H1 (cell line): Measurements from ENCODE around the gene GAS2. TPM values are rescaled to one million over a fixed set of nuclear protein-coding genes. Genes with fewer than 3 reads are reported as not detected.

Experiments
- CTCF ChIA-PET: fragments of 300-600 bp; sonication (Branson Sonifier 250); formaldehyde crosslinking; loops from one replicate; lab custom pipeline; 2021; ENCODE audit not compliant: partially characterized antibody; lab: Charles Lee
- POLR2A ChIA-PET: fragments of 300-600 bp; sonication (Branson Sonifier 250); formaldehyde crosslinking; loops from one replicate; lab custom pipeline; 2021; ENCODE audit warnings: inconsistent platforms; ENCODE audit not compliant: partially characterized antibody; lab: Charles Lee
- DNase-seq, 2 experiments: peaks; one replicate each; pipeline versions ENCODE4 v3.0.0 to v3.0.0-alpha.2; 2010 to 2022; ENCODE audit warnings: low spot score in 2 of 2, low read depth in 1 of 2, mixed read lengths in 1 of 2
- FAIRE-seq: peaks from 2 replicates; lab custom pipeline; 2011; peaks lifted over from hg19 to GRCh38; lab: Jason Lieb, UNC
- H2AFZ ChIP-seq: 2 replicates; pipeline ENCODE4 v1.8.1; 2012; ENCODE audit warnings: low read length, inconsistent platforms
- H2AK5ac ChIP-seq: 2 replicates; pipeline ENCODE4 v1.6.1; 2013; ENCODE audit warnings: low read depth, low read length
- H2BK120ac ChIP-seq: replicated peaks from 2 replicates; pipeline ENCODE3; 2013; ENCODE audit warnings: low read depth, low read length, inconsistent platforms
- H2BK12ac ChIP-seq: 2 replicates; pipeline ENCODE4 v1.6.1; 2013; ENCODE audit warnings: low read depth, low read length
- H2BK15ac ChIP-seq: 2 replicates; pipeline ENCODE4 v1.6.1; 2013; ENCODE audit warnings: low read length
- H2BK20ac ChIP-seq: 2 replicates; pipeline ENCODE4 v1.6.1; 2013; ENCODE audit warnings: low read length
- H2BK5ac ChIP-seq: 2 replicates; pipeline ENCODE4 v1.6.1; 2013; ENCODE audit warnings: low read depth, low read length
- H3K14ac ChIP-seq: 2 replicates; pipeline ENCODE4 v1.6.1; 2013; ENCODE audit warnings: inconsistent platforms; ENCODE audit not compliant: insufficient read length
- H3K18ac ChIP-seq: 2 replicates; pipeline ENCODE4 v1.6.1; 2013; ENCODE audit warnings: low read length; ENCODE audit errors: extremely low read depth
- H3K23ac ChIP-seq: 2 replicates; pipeline ENCODE4 v1.6.1; 2013; ENCODE audit warnings: inconsistent platforms; ENCODE audit not compliant: insufficient read length
- H3K23me2 ChIP-seq: 2 replicates; pipeline ENCODE4 v1.6.1; 2013; ENCODE audit warnings: low read depth, low read length
- H3K27ac ChIP-seq: 2 replicates; pipeline ENCODE4 v1.6.1; 2011; ENCODE audit warnings: low read depth, low read length, inconsistent platforms
- H3K27me3 ChIP-seq, 4 experiments: replicated peaks in 1 of 4; 1 replicate in 1 of 4; 2 replicates in 3 of 4; pipeline versions ENCODE4 v1.6.1 to v1.8.1; 2011 to 2013; ENCODE audit warnings: low read length in 3 of 4, mild to moderate bottlenecking in 3 of 4, inconsistent platforms in 2 of 4, mixed read lengths in 2 of 4, moderate library complexity in 1 of 4; ENCODE audit not compliant: control insufficient read depth in 3 of 4, insufficient read depth in 3 of 4; ENCODE audit errors: extremely low read depth in 1 of 4
- H3K36me3 ChIP-seq, 4 experiments: 2 replicates each; pipeline versions ENCODE4 v1.6.1 to v1.8.1; 2011 to 2013; ENCODE audit warnings: mild to moderate bottlenecking in 4 of 4, low read length in 3 of 4, moderate library complexity in 2 of 4, control low read depth in 1 of 4, inconsistent platforms in 1 of 4; ENCODE audit not compliant: insufficient read depth in 4 of 4, control insufficient read depth in 2 of 4
- H3K4ac ChIP-seq: replicated peaks from 2 replicates; pipeline ENCODE3; 2013; ENCODE audit warnings: low read length, low read depth, mixed read lengths, inconsistent platforms; ENCODE audit not compliant: insufficient read length
- H3K4me1 ChIP-seq, 4 experiments: replicated peaks in 1 of 4; 1 replicate in 1 of 4; 2 replicates in 3 of 4; pipeline versions ENCODE4 v1.6.1 to v1.8.1; 2011 to 2013; ENCODE audit warnings: low read length in 3 of 4, inconsistent platforms in 2 of 4, mixed read lengths in 1 of 4; ENCODE audit not compliant: insufficient read depth in 4 of 4, control insufficient read depth in 3 of 4
- H3K4me2 ChIP-seq, 2 experiments: 2 replicates each; pipeline versions ENCODE4 v1.6.1 to v1.8.1; 2011 to 2013; ENCODE audit warnings: low read depth in 2 of 2, low read length in 2 of 2, control low read depth in 1 of 2, inconsistent platforms in 1 of 2, mild to moderate bottlenecking in 1 of 2; ENCODE audit not compliant: insufficient read depth in 1 of 2
- H3K4me3 ChIP-seq, 4 experiments: fragments of 200-600, 300-600 bp in 1 of 4; sonication (generic), shearing (Covaris generic), sonication (Bioruptor Twin) in 1 of 4; 2 replicates each; pipeline versions ENCODE4 v1.5.1 to v1.8.1; 2011 to 2016; ENCODE audit warnings: low read length in 4 of 4, low read depth in 3 of 4, control low read depth in 2 of 4, inconsistent platforms in 2 of 4, mild to moderate bottlenecking in 2 of 4, mixed read lengths in 1 of 4, moderate library complexity in 1 of 4; ENCODE audit not compliant: insufficient read depth in 2 of 4; ENCODE audit errors: extremely low read depth in 1 of 4
- H3K56ac ChIP-seq: replicated peaks from 2 replicates; pipeline ENCODE3; 2013; ENCODE audit warnings: low read depth, mild to moderate bottlenecking, mixed read lengths, low read length, inconsistent platforms; ENCODE audit not compliant: insufficient read length
- H3K79me1 ChIP-seq: 2 replicates; pipeline ENCODE4 v1.6.1; 2013; ENCODE audit warnings: low read depth, low read length, control low read depth
- H3K79me2 ChIP-seq, 2 experiments: 2 replicates each; pipeline versions ENCODE4 v1.6.1 to v1.8.1; 2012 to 2013; ENCODE audit warnings: low read length in 2 of 2, mild to moderate bottlenecking in 2 of 2, inconsistent platforms in 1 of 2; ENCODE audit not compliant: insufficient read depth in 2 of 2, control insufficient read depth in 1 of 2
- H3K9ac ChIP-seq, 4 experiments: replicated peaks in 1 of 4; 1 replicate in 1 of 4; 2 replicates in 3 of 4; pipeline versions ENCODE4 v1.6.1 to v1.8.1; 2011 to 2013; ENCODE audit warnings: low read depth in 3 of 4, low read length in 3 of 4, control low read depth in 2 of 4, mild to moderate bottlenecking in 2 of 4, moderate library complexity in 2 of 4, inconsistent platforms in 1 of 4; ENCODE audit errors: extremely low read depth in 1 of 4
- H3K9me3 ChIP-seq, 2 experiments: 2 replicates each; pipeline versions ENCODE4 v1.6.1 to v1.8.1; 2012 to 2013; ENCODE audit warnings: mild to moderate bottlenecking in 2 of 2, moderate library complexity in 2 of 2, control low read depth in 1 of 2, inconsistent platforms in 1 of 2, low read depth in 1 of 2, low read length in 1 of 2, mixed read lengths in 1 of 2; ENCODE audit not compliant: insufficient read depth in 2 of 2
- H4K20me1 ChIP-seq, 2 experiments: replicated peaks in 1 of 2; 2 replicates each; pipeline versions ENCODE3 to v1.8.1; 2011 to 2013; ENCODE audit warnings: inconsistent platforms in 2 of 2, low read length in 2 of 2, mild to moderate bottlenecking in 1 of 2; ENCODE audit not compliant: insufficient read depth in 2 of 2, control insufficient read depth in 1 of 2
- H4K5ac ChIP-seq: 2 replicates; pipeline ENCODE4 v1.6.1; 2013; ENCODE audit warnings: low read length, low read depth, mixed read lengths, inconsistent platforms; ENCODE audit not compliant: insufficient read length
- H4K8ac ChIP-seq: 2 replicates; pipeline ENCODE4 v1.8.0; 2013; ENCODE audit warnings: mild to moderate bottlenecking, moderate library complexity, low read length, inconsistent platforms; ENCODE audit not compliant: insufficient read depth; ENCODE audit errors: extremely low read depth
- H4K91ac ChIP-seq: replicated peaks from 2 replicates; pipeline ENCODE3; 2013; ENCODE audit warnings: low read length, mixed read lengths, inconsistent platforms; ENCODE audit not compliant: insufficient read length
- CBX5 ChIP-seq: fragments of 300-800, 300-1000 bp; sonication (generic); IDR thresholded peaks from 2 replicates; pipeline ENCODE4 v1.7.1; 2016; ENCODE audit warnings: antibody characterized with exemption, low read length, low read depth
- JUN ChIP-seq: IDR thresholded peaks from 2 replicates; pipeline ENCODE4 v1.6.1; 2011; ENCODE audit warnings: low read depth, mild to moderate bottlenecking, improper control_type of control experiment, low read length
- KDM1A ChIP-seq: fragments of 200-600, 300-600 bp; sonication (generic); IDR thresholded peaks from 2 replicates; pipeline ENCODE4 v1.7.1; 2016; ENCODE audit warnings: mild to moderate bottlenecking, low read length, borderline replicate concordance
- KDM5A ChIP-seq: fragments of 200-600 bp; IDR thresholded peaks from 2 replicates; pipeline ENCODE4 v1.7.1; 2012; ENCODE audit warnings: mild to moderate bottlenecking, low read length, inconsistent platforms, mixed read lengths
- RNF2 ChIP-seq: fragments of 200-900, 300-1000 bp; sonication (generic); IDR thresholded peaks from 2 replicates; pipeline ENCODE4 v1.7.1; 2016; ENCODE audit warnings: borderline replicate concordance, low read depth, mild to moderate bottlenecking, antibody characterized with exemption, low read length; ENCODE audit not compliant: poor library complexity, severe bottlenecking; ENCODE audit errors: missing control alignments
- SIN3A ChIP-seq, 2 experiments: IDR thresholded peaks in 1 of 2; conservative IDR thresholded peaks in 1 of 2; 2 replicates each; pipeline ENCODE4 v1.6.1; 2011 to 2012; ENCODE audit warnings: low read length in 2 of 2, improper control_type of control experiment in 1 of 2, low read depth in 1 of 2, mild to moderate bottlenecking in 1 of 2
- WGBS, 2 experiments: shearing (Covaris generic) in 1 of 2; methylation state at CpG; one replicate each; pipeline versions ENCODE4 v1.1.6 to v1.1.7; 2013 to 2015; ENCODE audit warnings: low lambda C conversion rate in 2 of 2, mixed read lengths in 2 of 2, inconsistent platforms in 1 of 2, low coverage in 1 of 2, missing lambda C conversion rate in 1 of 2; ENCODE audit not compliant: insufficient replicate concordance in 2 of 2, insufficient coverage in 1 of 2, insufficient read length in 1 of 2; ENCODE audit errors: extremely low coverage in 1 of 2, missing lambda C conversion rate in 1 of 2; 5-methylcytosine and 5-hydroxymethylcytosine counted together
- polyA plus RNA-seq, 7 experiments: library from polyadenylated mRNA; depleted of rRNA in 3 of 7; stranded (reverse) in 5 of 7; unstranded in 2 of 7; fragments of >200 nt in 5 of 7; fragments of 200-250 nt in 2 of 7; gene quantifications; 1 replicate in 5 of 7; 2 replicates in 1 of 7; 4 replicates in 1 of 7; pipeline versions ENCODE4 v1.2.1 to v1.2.3, GENCODE V29; 2011 to 2013; ENCODE audit warnings: missing spikeins in 2 of 7, mixed read lengths in 2 of 7
- total RNA-seq: library from RNA; stranded (reverse); fragmentation: NEBNext Ultra II Directional; extraction: Animal tissue kit (Norgen Biotek cat#: 25700); gene quantifications from 2 replicates; pipeline ENCODE4 v1.2.1, GENCODE V29; 2021
- TF ChIP-seq, protein P1 (sequence below): IDR thresholded peaks from 2 replicates; pipeline ENCODE4 v1.6.1; 2012; ENCODE audit warnings: inconsistent platforms
- TF ChIP-seq, protein P2 (sequence below): IDR thresholded peaks from 2 replicates; pipeline ENCODE4 v1.6.1; 2011; ENCODE audit warnings: low read depth, mild to moderate bottlenecking, low read length; ENCODE audit not compliant: insufficient read depth
- TF ChIP-seq, protein P3 (sequence below), 3 experiments: IDR thresholded peaks; 1 replicate in 2 of 3; 2 replicates in 1 of 3; pipeline versions ENCODE4 v1.5.1 to v1.6.1; 2011; ENCODE audit warnings: low read length in 3 of 3, mild to moderate bottlenecking in 3 of 3, inconsistent platforms in 2 of 3, low read depth in 1 of 3, moderate library complexity in 1 of 3; ENCODE audit not compliant: insufficient read depth in 1 of 3; ENCODE audit errors: control extremely low read depth in 1 of 3

GAS2 gene
- total and polyA plus RNA-seq, 2 of the 8 experiments (the other 6 are each of a cell fraction or from before 2014, with no cell fraction given): 0.70 to 1.7 TPM

DNA sequence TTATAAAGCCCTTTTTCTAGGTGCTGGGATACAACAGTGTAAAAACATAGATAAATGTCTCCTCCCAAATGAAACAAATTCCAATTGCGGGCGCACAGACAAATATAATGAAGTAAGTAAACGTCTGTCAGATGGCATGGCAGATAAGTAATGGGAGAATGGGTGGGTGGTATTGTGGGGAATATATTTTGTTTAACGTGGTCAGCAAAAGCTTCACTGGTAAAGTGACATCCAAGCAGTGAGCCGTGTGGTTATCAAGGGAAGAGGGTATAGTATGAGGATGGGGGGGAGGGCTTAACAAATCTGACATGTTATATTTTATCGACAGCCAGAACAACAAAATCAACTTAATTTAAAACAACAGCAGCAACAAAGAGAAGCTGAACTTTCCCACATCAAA lies 162.0 kb downstream of the GAS2 start:
- DNase-seq (no peak), FAIRE-seq (no peak)
- H3K4me1 ChIP-seq: peaks cover 0 to 4% (median 0%) of the 10 kb centered on the region in 4 experiments; a peak in 1 of 7 replicates
- H3K18ac ChIP-seq: no peak overlapping the region
- no peaks in the 10 kb centered on the region for H4K20me1 ChIP-seq
- no peak overlapping the region for H3K4ac ChIP-seq
- POLR2A ChIA-PET: interaction anchor here (0.7 to 1.5 kb wide), 3 partner anchors 8 to 359 kb away, joined by 3 to 4 read pairs (median 3); no protein-coding TSS in a partner anchor
- no peak overlapping the region for H2BK12ac ChIP-seq
- H3K4me2 ChIP-seq: peak overlapping the region; percentile 60 to 93; a peak in 2 of 4 replicates
- no peak overlapping the region for H4K5ac ChIP-seq
- H2AK5ac ChIP-seq: no peak overlapping the region
- no peaks in the 10 kb centered on the region for H3K79me1 ChIP-seq
- no peaks in the 10 kb centered on the region for H3K79me2 ChIP-seq
- 82% methylated on average over 6 of the region's 6 CpGs; no CpG with 5 or more reads in 1 of the 2 experiments for WGBS, 2 experiments
- CTCF ChIA-PET: interaction anchor here (0.7 to 1.8 kb wide), 5 partner anchors 14 to 585 kb away, joined by 3 to 4 read pairs (median 3); partner anchors contain the start of gene FANCF
- H3K9me3 ChIP-seq: no peaks in the 10 kb centered on the region
- no peak overlapping the region for H3K23ac ChIP-seq
- no peak overlapping the region for H2BK5ac ChIP-seq
- H3K27ac ChIP-seq: no peak overlapping the region
- no peak overlapping the region for H2BK20ac ChIP-seq
- no peak overlapping the region for H4K8ac ChIP-seq
- H3K14ac ChIP-seq: no peak overlapping the region
- H3K36me3 ChIP-seq: no peaks in the 10 kb centered on the region
- no peak overlapping the region for H4K91ac ChIP-seq
- H3K9ac ChIP-seq: no peak overlapping the region; a peak in 1 of 7 replicates
- no peak overlapping the region for H2BK120ac ChIP-seq
- H3K4me3 ChIP-seq: peak overlapping the region in 1 of 4 experiments; percentile 77; a peak in 2 of 8 replicates
- H3K27me3 ChIP-seq: 0 out of 7 replicates have a peak, but pooled peaks cover 0 to 2% (median 0%) of the 10 kb centered on the region in 4 experiments
- no peak overlapping the region for H2BK15ac ChIP-seq
- H3K56ac ChIP-seq: no peak overlapping the region
- no peak overlapping the region for H2AFZ ChIP-seq
- no peaks in the 10 kb centered on the region; the same call in 1 of the 2 replicates for H3K23me2 ChIP-seq
- TF ChIP-seq, protein P1, sequence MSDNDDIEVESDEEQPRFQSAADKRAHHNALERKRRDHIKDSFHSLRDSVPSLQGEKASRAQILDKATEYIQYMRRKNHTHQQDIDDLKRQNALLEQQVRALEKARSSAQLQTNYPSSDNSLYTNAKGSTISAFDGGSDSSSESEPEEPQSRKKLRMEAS: no peak
- TF ChIP-seq, protein P2, sequence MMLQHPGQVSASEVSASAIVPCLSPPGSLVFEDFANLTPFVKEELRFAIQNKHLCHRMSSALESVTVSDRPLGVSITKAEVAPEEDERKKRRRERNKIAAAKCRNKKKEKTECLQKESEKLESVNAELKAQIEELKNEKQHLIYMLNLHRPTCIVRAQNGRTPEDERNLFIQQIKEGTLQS: no peak
- TF ChIP-seq CBX5: no peak
- TF ChIP-seq KDM1A: no peak
- TF ChIP-seq, protein P3, sequence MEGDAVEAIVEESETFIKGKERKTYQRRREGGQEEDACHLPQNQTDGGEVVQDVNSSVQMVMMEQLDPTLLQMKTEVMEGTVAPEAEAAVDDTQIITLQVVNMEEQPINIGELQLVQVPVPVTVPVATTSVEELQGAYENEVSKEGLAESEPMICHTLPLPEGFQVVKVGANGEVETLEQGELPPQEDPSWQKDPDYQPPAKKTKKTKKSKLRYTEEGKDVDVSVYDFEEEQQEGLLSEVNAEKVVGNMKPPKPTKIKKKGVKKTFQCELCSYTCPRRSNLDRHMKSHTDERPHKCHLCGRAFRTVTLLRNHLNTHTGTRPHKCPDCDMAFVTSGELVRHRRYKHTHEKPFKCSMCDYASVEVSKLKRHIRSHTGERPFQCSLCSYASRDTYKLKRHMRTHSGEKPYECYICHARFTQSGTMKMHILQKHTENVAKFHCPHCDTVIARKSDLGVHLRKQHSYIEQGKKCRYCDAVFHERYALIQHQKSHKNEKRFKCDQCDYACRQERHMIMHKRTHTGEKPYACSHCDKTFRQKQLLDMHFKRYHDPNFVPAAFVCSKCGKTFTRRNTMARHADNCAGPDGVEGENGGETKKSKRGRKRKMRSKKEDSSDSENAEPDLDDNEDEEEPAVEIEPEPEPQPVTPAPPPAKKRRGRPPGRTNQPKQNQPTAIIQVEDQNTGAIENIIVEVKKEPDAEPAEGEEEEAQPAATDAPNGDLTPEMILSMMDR (IDR thresholded peaks at IDR 0.05; ENCODE audit: control extremely low read depth in 1 of 3, insufficient read depth in 1 of 3, low read depth in 1 of 3, low read length in 3 of 3): no peak
- TF ChIP-seq SIN3A (conservative IDR thresholded peaks at IDR 0.05 in 1 of 2, IDR thresholded peaks at IDR 0.05 in 1 of 2; ENCODE audit: low read depth in 1 of 2, low read length in 2 of 2): no peak
- no peak for TF ChIP-seq JUN
- no peak for TF ChIP-seq KDM5A
- TF ChIP-seq RNF2: no peak
